GM19238 (cell line): ENCODE measurements around the gene GOT2.
"Not testable (repeated sequence)": the region's sequence is repeated elsewhere in the genome, so short reads cannot be mapped to it uniquely, and the experiment has no call there.

Experiments
- DNase-seq: peaks from one replicate; pipeline ENCODE4 v3.0.0; 2011; ENCODE audit warnings: low spot score; ENCODE audit not compliant: insufficient read length

GOT2 gene

GRCh38 chr16:58723109-58723508, 11.0 kb downstream of the GOT2 start:
- DNase-seq, result no peak

GRCh38 chr16:58717994-58718393, 16.1 kb downstream of the GOT2 start:
- DNase-seq, result no peak

- no peak for DNase-seq
These were observed 17.6 kb downstream of the GOT2 start for GRCh38 chr16:58716468-58716867.

- no peak for DNase-seq
These were observed 20.4 kb downstream of the GOT2 start for GRCh38 chr16:58713742-58714141.

GRCh38 chr16:58709333-58709732, 24.8 kb downstream of the GOT2 start:
- DNase-seq, result no peak

GRCh38 chr16:58699151-58699550, 35.0 kb downstream of the GOT2 start:
- DNase-seq, result no peak

- DNase-seq, result no peak
These were observed 38.7 kb downstream of the GOT2 start for GRCh38 chr16:58695368-58695767.

- DNase-seq, result no peak
These were observed 41.7 kb downstream of the GOT2 start for GRCh38 chr16:58692450-58692849.

GRCh38 chr16:58686985-58687706, 47.0 kb downstream of the GOT2 start:
- DNase-seq, result not testable (repeated sequence)

GRCh38 chr16:58685084-58685449, 49.0 kb downstream of the GOT2 start:
- DNase-seq, result no peak

GRCh38 chr16:58684354-58685083, 49.6 kb downstream of the GOT2 start, which contains the start of gene SLC38A7:
SLC38A7 (minus strand) TSS chr16:58684770; CDS start chr16:58680126, 4,644 bp downstream.
- DNase-seq, result peak; percentile 89

- no peak for DNase-seq
These were observed 50.1 kb downstream of the GOT2 start for GRCh38 chr16:58684001-58684353.

GRCh38 chr16:58679763-58680162, 54.4 kb downstream of the GOT2 start:
- no peak for DNase-seq

- DNase-seq, result no peak
These were observed 55.4 kb downstream of the GOT2 start for GRCh38 chr16:58678716-58679115.

GRCh38 chr16:58678269-58678668, 55.8 kb downstream of the GOT2 start:
- no peak for DNase-seq

- DNase-seq, result no peak
These were observed 63.1 kb downstream of the GOT2 start for GRCh38 chr16:58670946-58671583.

- no peak for DNase-seq
These were observed 63.9 kb downstream of the GOT2 start for GRCh38 chr16:58670177-58670576.

- no peak for DNase-seq
These were observed 68.9 kb downstream of the GOT2 start for GRCh38 chr16:58665200-58665599.

- DNase-seq, result peak; percentile 39
These were observed 72.8 kb downstream of the GOT2 start for GRCh38 chr16:58661199-58661830.

GRCh38 chr16:58659911-58660310, 74.2 kb downstream of the GOT2 start:
- DNase-seq, result not testable (repeated sequence)

GRCh38 chr16:58658796-58659211, 75.3 kb downstream of the GOT2 start:
- no peak for DNase-seq
